ENCODE measurements around the gene COG1. TPM values are rescaled to one million over a fixed set of nuclear protein-coding genes. Genes with fewer than 3 reads are reported as not detected.

Gene COG1
- total and polyA plus RNA-seq, 9 of the 15 experiments (the other 6 are each of a cell fraction or from before 2014, with no cell fraction given) = 9.5 to 26.8 (median 12.9) TPM

DNA sequence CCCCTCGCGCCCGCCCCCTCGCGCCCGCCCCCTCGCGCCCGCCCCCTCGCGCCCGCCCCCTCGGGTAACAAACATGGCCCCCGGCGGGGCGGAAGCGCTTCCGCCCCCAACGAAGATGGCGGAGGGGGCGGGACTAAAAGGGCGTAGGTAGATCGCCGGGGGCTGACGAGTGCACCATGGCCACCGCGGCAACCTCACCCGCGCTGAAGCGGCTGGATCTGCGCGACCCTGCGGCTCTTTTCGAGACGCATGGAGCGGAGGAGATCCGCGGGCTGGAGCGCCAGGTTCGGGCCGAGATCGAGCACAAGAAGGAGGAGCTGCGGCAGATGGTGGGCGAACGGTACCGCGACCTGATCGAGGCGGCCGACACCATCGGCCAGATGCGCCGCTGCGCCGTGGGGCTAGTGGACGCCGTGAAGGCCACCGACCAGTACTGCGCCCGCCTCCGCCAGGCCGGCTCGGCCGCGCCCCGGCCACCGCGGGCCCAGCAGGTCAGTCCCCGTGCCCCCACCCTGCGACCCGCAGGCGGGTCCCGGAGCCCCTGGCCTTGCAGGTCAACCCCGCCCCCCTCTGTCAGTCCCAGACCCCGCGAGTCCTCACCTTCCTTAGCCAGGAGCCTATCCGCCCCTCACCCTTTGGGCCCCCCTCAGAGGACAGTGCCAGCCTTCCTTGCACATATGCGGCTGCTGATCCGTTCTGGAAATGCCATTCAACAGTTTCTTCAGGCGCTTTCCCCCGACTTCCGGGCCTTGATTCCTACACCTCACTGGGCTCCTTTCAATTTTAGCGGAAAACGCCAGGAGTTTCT is at the start of gene COG1 (continued):
- TF ChIP-seq ASH1L (IDR thresholded peaks at IDR 0.05; ENCODE audit: borderline replicate concordance, low read depth, partially characterized antibody) = no peak
- TF ChIP-seq NFATC3 (IDR thresholded peaks at IDR 0.05) = no peak
- no peak for TF ChIP-seq ILF3 (IDR thresholded peaks at IDR 0.05; ENCODE audit: borderline replicate concordance)
- no peak for TF ChIP-seq ATF2 (CRISPR knock-in tag; IDR thresholded peaks at IDR 0.05)
- no peak for TF ChIP-seq ATF4 (CRISPR knock-in tag; IDR thresholded peaks at IDR 0.05)
- TF ChIP-seq ZBTB2 (IDR thresholded peaks at IDR 0.05) = no peak
- TF ChIP-seq MBD2 (IDR thresholded peaks at IDR 0.05; ENCODE audit: borderline replicate concordance, low read depth) = peak; percentile 90
- TF ChIP-seq ZFX (CRISPR knock-in tag; IDR thresholded peaks at IDR 0.05) = peak; percentile 87
- no peak for TF ChIP-seq HMBOX1 (IDR thresholded peaks at IDR 0.05)
- TF ChIP-seq BCLAF1 (IDR thresholded peaks at IDR 0.05; ENCODE audit: borderline replicate concordance in 1 of 2, control insufficient read depth in 1 of 2, low read depth in 2 of 2, low read length in 1 of 2) = no peak
- TF ChIP-seq ZNF395 (CRISPR knock-in tag; IDR thresholded peaks at IDR 0.05) = 0 out of 2 replicates have a peak, but pooled peaks have one; percentile 58
- no peak for TF ChIP-seq ZNF75A (CRISPR knock-in tag; IDR thresholded peaks at IDR 0.05)
- TF ChIP-seq ZSCAN32 (CRISPR knock-in tag; IDR thresholded peaks at IDR 0.05) = no peak
- TF ChIP-seq CREB3 (tag; conservative IDR thresholded peaks at IDR 0.05; ENCODE audit: low read depth) = no peak
- no peak for TF ChIP-seq MAFG (tag; conservative IDR thresholded peaks at IDR 0.05)
- TF ChIP-seq ZC3H11A (IDR thresholded peaks at IDR 0.05; ENCODE audit: low read depth, low read length) = no peak

Measured in K562 (cell line).